HG03045 (cell line): Measurements from ENCODE around the gene MMP3.

ENCODE experiments used
- ATAC-seq: cut with Tn5 transposase; IDR thresholded peaks from one replicate; pipeline ENCODE4 v1.9.1; 2021; ENCODE audit warnings: mild to moderate bottlenecking, moderate library complexity; ENCODE audit not compliant: unreplicated experiment

MMP3 gene

GRCh38 chr11:102792604-102793003 lies 50.8 kb downstream of the MMP3 start:
- ATAC-seq, result no peak

GRCh38 chr11:102791271-102792036 lies 52.0 kb downstream of the MMP3 start:
- ATAC-seq, result no peak

- ATAC-seq, result no peak
These were observed 54.9 kb downstream of the MMP3 start for GRCh38 chr11:102788334-102788995.
